Neural cell (in vitro differentiated cells): ENCODE results near the gene ZNF177. TPM values are rescaled to one million over a fixed set of nuclear protein-coding genes. Genes with fewer than 3 reads are reported as not detected.

Experiments
- H2AFZ ChIP-seq: fragments of 200-600, 300-800 bp; sonication (generic), shearing (Covaris generic); 2 replicates; pipeline ENCODE4 v1.6.0; 2014; ENCODE audit warnings: low read depth, mild to moderate bottlenecking, antibody characterized with exemption, low read length, moderate library complexity
- H3F3A ChIP-seq: fragments of 200-600 bp; shearing (Covaris generic); 2 replicates; pipeline ENCODE4 v1.6.1; 2016; ENCODE audit warnings: mild to moderate bottlenecking, moderate library complexity, mixed read lengths, antibody characterized with exemption, low read length; ENCODE audit not compliant: insufficient read depth, poor library complexity, severe bottlenecking
- H3K27ac ChIP-seq: fragments of 200-600, 300-800 bp; sonication (generic), shearing (Covaris generic); 2 replicates; pipeline ENCODE4 v1.5.1; 2014; ENCODE audit warnings: mild to moderate bottlenecking, low read length, moderate library complexity
- H3K27me3 ChIP-seq: fragments of 300-800, 200-600 bp; sonication (generic), shearing (Covaris generic); 2 replicates; pipeline ENCODE4 v1.6.0; 2014; ENCODE audit warnings: mild to moderate bottlenecking, low read depth, low read length, moderate library complexity; ENCODE audit not compliant: insufficient read depth
- H3K36me3 ChIP-seq: fragments of 300-800, 200-600 bp; sonication (generic), shearing (Covaris generic); 2 replicates; pipeline ENCODE4 v1.5.1; 2014; ENCODE audit warnings: mild to moderate bottlenecking, antibody characterized with exemption, low read length, moderate library complexity; ENCODE audit not compliant: insufficient read depth
- H3K4me2 ChIP-seq: fragments of 300-800, 200-600 bp; sonication (generic), shearing (Covaris generic); 2 replicates; pipeline ENCODE4 v1.6.0; 2014; ENCODE audit warnings: mild to moderate bottlenecking, low read length
- H3K4me3 ChIP-seq: fragments of 300-800, 200-600 bp; sonication (generic), shearing (Covaris generic); 2 replicates; pipeline ENCODE4 v1.5.1; 2014; ENCODE audit warnings: mild to moderate bottlenecking, low read length, moderate library complexity
- H3K79me2 ChIP-seq: fragments of 200-600 bp; shearing (Covaris generic); replicated peaks from 2 replicates; pipeline ENCODE4 v1.6.0; 2014; ENCODE audit warnings: mild to moderate bottlenecking, low read length, moderate library complexity; ENCODE audit not compliant: insufficient read depth
- H3K9ac ChIP-seq: fragments of 300-800, 200-600 bp; sonication (generic), shearing (Covaris generic); 2 replicates; pipeline ENCODE4 v1.6.1; 2016; ENCODE audit warnings: mild to moderate bottlenecking, low read length, mixed read lengths
- H3K9me2 ChIP-seq: fragments of 200-600 bp; shearing (Covaris generic); 2 replicates; pipeline ENCODE4 v1.6.1; 2016; ENCODE audit warnings: mild to moderate bottlenecking, low read length, mixed read lengths; ENCODE audit not compliant: insufficient read depth
- H3K9me3 ChIP-seq: fragments of 200-600, 300-800 bp; sonication (generic), shearing (Covaris generic); 2 replicates; pipeline ENCODE4 v1.6.1; 2016; ENCODE audit warnings: mild to moderate bottlenecking, mixed run types, low read length, moderate library complexity, mixed read lengths
- H4K20me1 ChIP-seq: fragments of 200-600 bp; shearing (Covaris generic); 2 replicates; pipeline ENCODE4 v1.6.1; 2016; ENCODE audit warnings: mild to moderate bottlenecking, mixed run types; ENCODE audit not compliant: insufficient read depth
- EP300 ChIP-seq: fragments of 450-650 bp; conservative IDR thresholded peaks from 2 replicates; pipeline ENCODE4 v1.6.1; 2014; ENCODE audit warnings: antibody characterized with exemption, mild to moderate bottlenecking, moderate library complexity; ENCODE audit not compliant: poor library complexity, severe bottlenecking
- EZH2 ChIP-seq: fragments of 200-600, 300-800 bp; shearing (Covaris generic), sonication (generic); IDR thresholded peaks from 2 replicates; pipeline ENCODE4 v1.6.1; 2014; ENCODE audit warnings: antibody characterized with exemption, low read length, borderline replicate concordance, mild to moderate bottlenecking; ENCODE audit not compliant: insufficient read depth, poor library complexity, severe bottlenecking
- MXI1 ChIP-seq: fragments of 450-650 bp; conservative IDR thresholded peaks from 2 replicates; pipeline ENCODE4 v1.6.1; 2014; ENCODE audit warnings: antibody characterized with exemption, mild to moderate bottlenecking; ENCODE audit not compliant: poor library complexity, severe bottlenecking
- POLR2AphosphoS5 ChIP-seq: IDR thresholded peaks from 2 replicates; pipeline ENCODE4 v1.6.1; 2012
- RAD21 ChIP-seq: fragments of 450-650 bp; conservative IDR thresholded peaks from 2 replicates; pipeline ENCODE4 v1.6.1; 2014; ENCODE audit warnings: antibody characterized with exemption, mild to moderate bottlenecking, moderate library complexity
- REST ChIP-seq: IDR thresholded peaks from 2 replicates; pipeline ENCODE4 v1.6.1; 2012; ENCODE audit warnings: borderline replicate concordance
- SMC3 ChIP-seq: fragments of 450-650 bp; conservative IDR thresholded peaks from 2 replicates; pipeline ENCODE4 v1.6.1; 2014; ENCODE audit warnings: antibody characterized with exemption, mild to moderate bottlenecking, moderate library complexity; ENCODE audit not compliant: poor library complexity
- TAF1 ChIP-seq: IDR thresholded peaks from 2 replicates; pipeline ENCODE4 v1.6.1; 2012; ENCODE audit warnings: low read depth
- polyA plus RNA-seq: library from polyadenylated mRNA; depleted of rRNA; stranded (reverse); fragments of >200 nt; gene quantifications from 2 replicates; pipeline ENCODE4 v1.2.3, GENCODE V29; 2014
- TF ChIP-seq, protein P1 (sequence below): fragments of 450-650 bp; IDR thresholded peaks from 2 replicates; pipeline ENCODE4 v1.5.1; 2014; ENCODE audit warnings: antibody characterized with exemption, mild to moderate bottlenecking, moderate library complexity; ENCODE audit not compliant: poor library complexity, severe bottlenecking

ZNF177 gene
- polyA plus RNA-seq, 1 donor from 2014 or later: 61.1 TPM

GRCh38 chr19:9370738-9371619 lies 8.2 kb downstream of the ZNF177 start:
- Histone ChIP-seq H3K9me3 (peaks cover 17% of the 10 kb centered on the region), H3K27ac (no peak overlapping the region), H4K20me1 (no peaks in the 10 kb centered on the region), H3K4me2 (no peak overlapping the region), H3K9me2 (no peaks in the 10 kb centered on the region), H3K36me3 (peaks cover 27% of the 10 kb centered on the region), H3F3A (no peaks in the 10 kb centered on the region), H2AFZ (no peak overlapping the region), H3K79me2 (no peaks in the 10 kb centered on the region), H3K9ac (no peak overlapping the region), H3K27me3 (no peaks in the 10 kb centered on the region), H3K4me3 (no peak overlapping the region)
- TF ChIP-seq REST: no peak
- no peak for TF ChIP-seq RAD21
- no peak for TF ChIP-seq EZH2
- TF ChIP-seq EP300: no peak
- TF ChIP-seq, protein P1, sequence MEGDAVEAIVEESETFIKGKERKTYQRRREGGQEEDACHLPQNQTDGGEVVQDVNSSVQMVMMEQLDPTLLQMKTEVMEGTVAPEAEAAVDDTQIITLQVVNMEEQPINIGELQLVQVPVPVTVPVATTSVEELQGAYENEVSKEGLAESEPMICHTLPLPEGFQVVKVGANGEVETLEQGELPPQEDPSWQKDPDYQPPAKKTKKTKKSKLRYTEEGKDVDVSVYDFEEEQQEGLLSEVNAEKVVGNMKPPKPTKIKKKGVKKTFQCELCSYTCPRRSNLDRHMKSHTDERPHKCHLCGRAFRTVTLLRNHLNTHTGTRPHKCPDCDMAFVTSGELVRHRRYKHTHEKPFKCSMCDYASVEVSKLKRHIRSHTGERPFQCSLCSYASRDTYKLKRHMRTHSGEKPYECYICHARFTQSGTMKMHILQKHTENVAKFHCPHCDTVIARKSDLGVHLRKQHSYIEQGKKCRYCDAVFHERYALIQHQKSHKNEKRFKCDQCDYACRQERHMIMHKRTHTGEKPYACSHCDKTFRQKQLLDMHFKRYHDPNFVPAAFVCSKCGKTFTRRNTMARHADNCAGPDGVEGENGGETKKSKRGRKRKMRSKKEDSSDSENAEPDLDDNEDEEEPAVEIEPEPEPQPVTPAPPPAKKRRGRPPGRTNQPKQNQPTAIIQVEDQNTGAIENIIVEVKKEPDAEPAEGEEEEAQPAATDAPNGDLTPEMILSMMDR: no peak
- TF ChIP-seq MXI1: no peak
- no peak for TF ChIP-seq POLR2AphosphoS5
- TF ChIP-seq TAF1: no peak
- TF ChIP-seq SMC3: no peak

DNA sequence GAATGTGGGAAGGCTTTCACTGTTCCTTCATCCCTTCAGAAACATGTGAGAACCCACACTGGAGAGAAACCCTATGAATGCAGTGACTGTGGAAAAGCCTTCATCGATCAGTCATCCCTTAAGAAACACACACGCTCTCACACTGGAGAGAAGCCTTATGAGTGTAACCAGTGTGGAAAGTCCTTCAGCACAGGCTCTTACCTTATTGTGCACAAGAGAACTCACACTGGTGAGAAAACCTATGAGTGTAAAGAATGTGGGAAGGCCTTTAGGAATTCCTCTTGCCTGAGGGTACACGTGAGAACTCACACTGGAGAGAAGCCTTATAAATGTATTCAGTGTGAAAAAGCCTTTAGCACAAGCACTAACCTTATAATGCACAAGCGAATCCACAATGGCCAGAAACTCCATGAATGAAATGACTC lies 18.6 kb downstream of the ZNF177 start:
- Histone ChIP-seq H3K79me2 (no peaks in the 10 kb centered on the region), H3K27ac (no peak overlapping the region), H2AFZ (no peak overlapping the region), H3K36me3 (peaks cover 72% of the 10 kb centered on the region), H3F3A (no peaks in the 10 kb centered on the region), H4K20me1 (no peaks in the 10 kb centered on the region), H3K9me2 (no peaks in the 10 kb centered on the region), H3K4me3 (no peak overlapping the region), H3K9ac (no peak overlapping the region), H3K27me3 (no peaks in the 10 kb centered on the region), H3K4me2 (no peak overlapping the region), H3K9me3 (peaks cover 77% of the 10 kb centered on the region)
- no peak for TF ChIP-seq TAF1
- TF ChIP-seq, protein P1: no peak
- TF ChIP-seq POLR2AphosphoS5: no peak
- TF ChIP-seq REST: no peak
- no peak for TF ChIP-seq MXI1
- no peak for TF ChIP-seq EZH2
- TF ChIP-seq RAD21: no peak
- no peak for TF ChIP-seq EP300
